ENCODE measurements around the gene FOXA1.

DNA sequence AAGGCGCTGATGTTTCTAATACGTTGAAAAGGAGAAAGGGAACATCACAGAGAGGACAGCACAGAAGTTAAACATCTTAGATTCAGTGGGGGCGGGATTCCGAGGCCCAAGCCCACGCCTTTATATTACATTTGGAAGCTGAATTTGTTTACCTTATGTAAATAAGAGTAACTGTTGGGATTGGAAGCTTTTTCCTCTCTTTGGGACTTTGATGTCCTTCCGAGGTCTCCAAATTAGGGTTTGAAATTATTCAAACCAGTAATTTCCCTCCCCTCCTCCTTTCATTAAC lies 6.4 kb downstream of the FOXA1 start:
- TF ChIP-seq, protein P1, sequence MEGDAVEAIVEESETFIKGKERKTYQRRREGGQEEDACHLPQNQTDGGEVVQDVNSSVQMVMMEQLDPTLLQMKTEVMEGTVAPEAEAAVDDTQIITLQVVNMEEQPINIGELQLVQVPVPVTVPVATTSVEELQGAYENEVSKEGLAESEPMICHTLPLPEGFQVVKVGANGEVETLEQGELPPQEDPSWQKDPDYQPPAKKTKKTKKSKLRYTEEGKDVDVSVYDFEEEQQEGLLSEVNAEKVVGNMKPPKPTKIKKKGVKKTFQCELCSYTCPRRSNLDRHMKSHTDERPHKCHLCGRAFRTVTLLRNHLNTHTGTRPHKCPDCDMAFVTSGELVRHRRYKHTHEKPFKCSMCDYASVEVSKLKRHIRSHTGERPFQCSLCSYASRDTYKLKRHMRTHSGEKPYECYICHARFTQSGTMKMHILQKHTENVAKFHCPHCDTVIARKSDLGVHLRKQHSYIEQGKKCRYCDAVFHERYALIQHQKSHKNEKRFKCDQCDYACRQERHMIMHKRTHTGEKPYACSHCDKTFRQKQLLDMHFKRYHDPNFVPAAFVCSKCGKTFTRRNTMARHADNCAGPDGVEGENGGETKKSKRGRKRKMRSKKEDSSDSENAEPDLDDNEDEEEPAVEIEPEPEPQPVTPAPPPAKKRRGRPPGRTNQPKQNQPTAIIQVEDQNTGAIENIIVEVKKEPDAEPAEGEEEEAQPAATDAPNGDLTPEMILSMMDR (IDR thresholded peaks at IDR 0.05), result no peak
- no peak for TF ChIP-seq POLR2A (IDR thresholded peaks at IDR 0.05)
